Right lobe of liver (tissue), 4 donors: ENCODE results near the gene PRPS2.

Source experiments
- CTCF ChIP-seq, 4 donors: fragments of 200-600 bp in 3 of 4; fragments of 450-650 bp in 1 of 4; IDR thresholded peaks; one replicate each; pipeline versions ENCODE4 v1.5.1 to v1.8.0; 2016 to 2022; ENCODE audit warnings: antibody characterized with exemption in 4 of 4, mild to moderate bottlenecking in 2 of 4
- POLR2A ChIP-seq: fragments of 450-650 bp; IDR thresholded peaks from one replicate; pipeline ENCODE4 v1.6.1; 2017; ENCODE audit warnings: antibody characterized with exemption, mild to moderate bottlenecking
- donor health status: DM: no; HTN: no; CAD: no.
- donor health status: DM: no; HTN: no; CAD: no.
- donor health status: DM: no; HTN: yes; CAD: no.

GRCh38 chrX:12867685-12868084 lies 76.5 kb downstream of the PRPS2 start:
- no peak for TF ChIP-seq CTCF (IDR thresholded peaks at IDR 0.05)
- no peak for TF ChIP-seq POLR2A
